GM10248 (cell line): ENCODE measurements around the gene CHCHD6.

Experiments
- CTCF ChIA-PET: fragments of 300-600 bp; sonication (Branson Sonifier 250); formaldehyde crosslinking; extraction: SDS; loops from one replicate; lab custom pipeline; 2021; ENCODE audit warnings: antibody characterized with exemption; lab: Yijun Ruan, JAX
- POLR2A ChIA-PET: fragments of 350-650 bp; sonication (Branson Sonifier 250); formaldehyde crosslinking; extraction: SDS; loops from one replicate; lab custom pipeline; 2020; ENCODE audit warnings: antibody characterized with exemption; lab: Yijun Ruan, JAX
- DNase-seq: peaks from one replicate; pipeline ENCODE4 v3.0.0; 2012; ENCODE audit errors: extremely low spot score
- TF ChIP-seq, protein P1 (sequence below): IDR thresholded peaks from 2 replicates; pipeline ENCODE4 v1.5.1; 2012; ENCODE audit warnings: mild to moderate bottlenecking, low read depth; ENCODE audit errors: extremely low read depth, missing control alignments, control extremely low read depth

Gene CHCHD6

DNA sequence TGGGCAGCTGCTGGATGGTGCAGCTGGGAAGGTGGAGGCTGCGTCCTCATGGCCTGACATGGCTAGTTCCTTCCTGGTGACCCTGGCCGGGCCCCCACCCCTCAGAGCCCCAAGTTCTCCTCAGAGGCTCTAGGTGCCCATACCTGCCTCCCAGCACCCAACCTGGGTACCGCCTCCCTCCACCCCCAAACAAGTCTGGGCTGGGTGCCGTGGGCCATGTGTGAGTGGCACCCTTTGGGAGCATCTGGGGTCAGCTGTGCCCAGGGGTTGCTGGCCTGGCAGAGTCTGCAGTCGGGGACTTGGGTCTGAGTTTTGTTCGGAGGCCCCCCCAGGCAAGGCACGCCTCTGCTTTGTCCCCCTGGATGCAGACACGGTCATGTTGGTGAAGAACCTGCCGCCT, 289.4 kb downstream of the CHCHD6 start:
- ChIA-PET CTCF (interaction anchor here (1.0 to 1.9 kb wide), 2 partner anchors 11 to 12 kb away, joined by 3 to 8 read pairs; partner anchors contain the start of gene PLXNA1), POLR2A (no interaction called here)
- TF ChIP-seq, protein P1, sequence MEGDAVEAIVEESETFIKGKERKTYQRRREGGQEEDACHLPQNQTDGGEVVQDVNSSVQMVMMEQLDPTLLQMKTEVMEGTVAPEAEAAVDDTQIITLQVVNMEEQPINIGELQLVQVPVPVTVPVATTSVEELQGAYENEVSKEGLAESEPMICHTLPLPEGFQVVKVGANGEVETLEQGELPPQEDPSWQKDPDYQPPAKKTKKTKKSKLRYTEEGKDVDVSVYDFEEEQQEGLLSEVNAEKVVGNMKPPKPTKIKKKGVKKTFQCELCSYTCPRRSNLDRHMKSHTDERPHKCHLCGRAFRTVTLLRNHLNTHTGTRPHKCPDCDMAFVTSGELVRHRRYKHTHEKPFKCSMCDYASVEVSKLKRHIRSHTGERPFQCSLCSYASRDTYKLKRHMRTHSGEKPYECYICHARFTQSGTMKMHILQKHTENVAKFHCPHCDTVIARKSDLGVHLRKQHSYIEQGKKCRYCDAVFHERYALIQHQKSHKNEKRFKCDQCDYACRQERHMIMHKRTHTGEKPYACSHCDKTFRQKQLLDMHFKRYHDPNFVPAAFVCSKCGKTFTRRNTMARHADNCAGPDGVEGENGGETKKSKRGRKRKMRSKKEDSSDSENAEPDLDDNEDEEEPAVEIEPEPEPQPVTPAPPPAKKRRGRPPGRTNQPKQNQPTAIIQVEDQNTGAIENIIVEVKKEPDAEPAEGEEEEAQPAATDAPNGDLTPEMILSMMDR = no peak
- DNase-seq = no peak

DNA sequence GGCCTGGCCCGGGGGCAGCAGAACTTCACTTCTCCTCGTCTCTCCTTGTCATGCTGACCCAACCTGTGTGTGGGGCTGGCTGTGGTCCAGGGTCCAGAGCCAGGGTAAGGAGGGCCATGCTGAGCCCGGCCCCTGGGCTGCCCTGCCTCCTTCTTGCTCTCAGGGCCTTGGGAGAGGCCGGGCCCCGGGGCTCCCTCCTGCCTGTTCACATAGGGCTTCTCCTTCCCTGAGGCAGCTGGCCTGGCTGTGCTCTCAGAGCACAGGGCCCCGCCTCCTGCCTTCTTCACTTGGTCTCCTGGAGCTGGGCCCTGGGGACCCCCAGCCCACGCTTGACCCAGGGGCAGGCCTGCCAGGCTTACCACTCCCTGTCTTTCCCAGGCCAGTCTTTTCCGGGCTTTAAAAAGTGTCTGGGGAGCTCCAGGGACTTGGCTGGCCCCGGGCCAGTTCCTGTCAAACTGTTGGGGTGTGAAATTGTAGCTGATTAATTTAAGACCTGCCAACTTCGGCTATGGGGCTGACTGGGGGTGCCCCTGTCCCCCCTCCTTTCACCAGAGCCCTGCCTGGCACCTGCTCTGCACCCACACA, 290.7 kb downstream of the CHCHD6 start:
- TF ChIP-seq, protein P1 = no peak
- ChIA-PET CTCF (interaction anchor here (1.0 to 1.9 kb wide), 5 partner anchors 12 to 554 kb away, joined by 3 to 7 read pairs (median 3); partner anchors contain the start of gene PLXNA1), POLR2A (no interaction called here)
- DNase-seq = no peak

- ChIA-PET CTCF (interaction anchor here (0.8 to 1.9 kb wide), 6 partner anchors 13 to 553 kb away, joined by 3 to 7 read pairs (median 4); partner anchors contain the start of gene PLXNA1), POLR2A (no interaction called here)
- TF ChIP-seq, protein P1 = no peak
- no peak for DNase-seq
Observed at GRCh38 chr3:126995254-126995780, 291.3 kb downstream of the CHCHD6 start.

- TF ChIP-seq, protein P1 = peak; percentile 29
- CTCF ChIA-PET = interaction anchor here (0.8 to 1.9 kb wide), 5 partner anchors 12 to 244 kb away, joined by 3 to 7 read pairs (median 4); partner anchors contain the start of gene PLXNA1
- DNase-seq = no peak
- POLR2A ChIA-PET = no interaction called here
Observed at GRCh38 chr3:126995926-126996512, 292.0 kb downstream of the CHCHD6 start.

GRCh38 chr3:126996905-126997304, 292.9 kb downstream of the CHCHD6 start:
- ChIA-PET POLR2A (no interaction called here), CTCF (interaction anchor here (1.4 kb wide), 1 partner anchor 245 kb away, joined by 5 read pairs; no protein-coding TSS in a partner anchor)
- TF ChIP-seq, protein P1 = no peak
- no peak for DNase-seq

- TF ChIP-seq, protein P1 = no peak
- ChIA-PET POLR2A (no interaction called here), CTCF (interaction anchor here (1.4 kb wide), 1 partner anchor 15 kb away, joined by 6 read pairs; no protein-coding TSS in a partner anchor)
- no peak for DNase-seq
Observed at GRCh38 chr3:126997455-126998038, 293.5 kb downstream of the CHCHD6 start.
